22Rv1 (cell line): Measurements from ENCODE around the gene BBX.

Source experiments
- H3K27ac ChIP-seq: fragments of 450-650 bp; 2 replicates; pipeline ENCODE4 v1.5.1; 2017
- CTCF ChIP-seq: fragments of 450-650 bp; IDR thresholded peaks from 2 replicates; pipeline ENCODE4 v1.5.1; 2017; ENCODE audit warnings: mild to moderate bottlenecking
- ZFX ChIP-seq: fragments of 450-650 bp; IDR thresholded peaks from 2 replicates; pipeline ENCODE4 v1.6.1; 2017; ENCODE audit warnings: antibody characterized with exemption, borderline replicate concordance

The BBX gene

GRCh38 chr3:107739227-107739626 is 216.5 kb downstream of the BBX start:
- no peak overlapping the region for H3K27ac ChIP-seq
- no peak for TF ChIP-seq ZFX
- no peak for TF ChIP-seq CTCF

GRCh38 chr3:107740992-107741896 is 218.5 kb downstream of the BBX start:
- H3K27ac ChIP-seq, result no peak overlapping the region
- TF ChIP-seq ZFX (no peak), CTCF (peak; percentile 73)

GRCh38 chr3:107745354-107745753 is 222.6 kb downstream of the BBX start:
- no peak for TF ChIP-seq CTCF
- TF ChIP-seq ZFX, result no peak
- H3K27ac ChIP-seq, result no peak overlapping the region

- TF ChIP-seq CTCF, result peak; percentile 80
- no peak for TF ChIP-seq ZFX
- no peak overlapping the region for H3K27ac ChIP-seq
Measured at GRCh38 chr3:107752202-107752990, 229.6 kb downstream of the BBX start.

GRCh38 chr3:107753494-107753893 is 230.7 kb downstream of the BBX start:
- TF ChIP-seq ZFX (no peak), CTCF (peak; percentile 54)
- H3K27ac ChIP-seq, result no peak overlapping the region

- TF ChIP-seq CTCF (no peak), ZFX (no peak)
- no peak overlapping the region for H3K27ac ChIP-seq
Measured at GRCh38 chr3:107753976-107754375, 231.2 kb downstream of the BBX start.

- H3K27ac ChIP-seq, result no peak overlapping the region
- no peak for TF ChIP-seq CTCF
- TF ChIP-seq ZFX, result no peak
Measured at GRCh38 chr3:107756649-107757048, 233.9 kb downstream of the BBX start.
